BE2C (cell line): ENCODE measurements around the gene WBP1L.

ENCODE experiments used
- DNase-seq: peaks from one replicate; pipeline ENCODE4 v3.0.0-alpha.2; 2020
- H3K27me3 ChIP-seq: fragments of 250-450 bp; sonication (Bioruptor Pico); 2 replicates; pipeline ENCODE4 v1.5.1; 2020; ENCODE audit warnings: mild to moderate bottlenecking
- H3K36me3 ChIP-seq: fragments of 250-450 bp; sonication (Bioruptor Pico); 2 replicates; pipeline ENCODE4 v1.5.1; 2020; ENCODE audit warnings: mild to moderate bottlenecking
- H3K4me1 ChIP-seq: fragments of 250-450 bp; sonication (Bioruptor Pico); 2 replicates; pipeline ENCODE4 v1.5.1; 2020
- H3K4me3 ChIP-seq: 2 replicates; pipeline ENCODE4 v1.5.1; 2011; ENCODE audit warnings: low read depth, low read length
- H3K9me3 ChIP-seq: fragments of 250-450 bp; sonication (Bioruptor Pico); 2 replicates; pipeline ENCODE4 v1.5.1; 2020
- CTCF ChIP-seq: IDR thresholded peaks from 2 replicates; pipeline ENCODE4 v1.5.1; 2012; ENCODE audit warnings: mild to moderate bottlenecking, low read depth, low read length

The WBP1L gene

GRCh38 chr10:102729029-102730026, 14.4 kb upstream of the WBP1L start:
- Histone ChIP-seq H3K36me3 (peaks cover 43% of the 10 kb centered on the region), H3K4me3 (no peak overlapping the region), H3K9me3 (no peaks in the 10 kb centered on the region), H3K4me1 (no peaks in the 10 kb centered on the region), H3K27me3 (no peaks in the 10 kb centered on the region)
- DNase-seq: peak; percentile 88
- TF ChIP-seq CTCF: peak; percentile 83

GRCh38 chr10:102731222-102731800, 12.4 kb upstream of the WBP1L start:
- H3K27me3 ChIP-seq: no peaks in the 10 kb centered on the region
- no peaks in the 10 kb centered on the region for H3K9me3 ChIP-seq
- H3K4me3 ChIP-seq: no peak overlapping the region
- TF ChIP-seq CTCF: no peak
- peak; percentile 23 for DNase-seq
- H3K4me1 ChIP-seq: no peaks in the 10 kb centered on the region
- peaks cover 43% of the 10 kb centered on the region for H3K36me3 ChIP-seq

- Histone ChIP-seq H3K36me3 (peaks cover 36% of the 10 kb centered on the region), H3K9me3 (no peaks in the 10 kb centered on the region), H3K4me1 (no peaks in the 10 kb centered on the region), H3K27me3 (no peaks in the 10 kb centered on the region), H3K4me3 (no peak overlapping the region)
- TF ChIP-seq CTCF: no peak
- DNase-seq: no peak
Measured at GRCh38 chr10:102732661-102733060, 11.1 kb upstream of the WBP1L start.

GRCh38 chr10:102735065-102735562, 8.6 kb upstream of the WBP1L start:
- DNase-seq: no peak
- Histone ChIP-seq H3K4me3 (no peak overlapping the region), H3K4me1 (no peaks in the 10 kb centered on the region), H3K36me3 (peaks cover 24% of the 10 kb centered on the region), H3K27me3 (no peaks in the 10 kb centered on the region), H3K9me3 (no peaks in the 10 kb centered on the region)
- TF ChIP-seq CTCF: no peak

GRCh38 chr10:102738692-102739121, 5.0 kb upstream of the WBP1L start:
- DNase-seq: no peak
- no peaks in the 10 kb centered on the region for H3K27me3 ChIP-seq
- no peak for TF ChIP-seq CTCF
- no peak overlapping the region for H3K4me3 ChIP-seq
- H3K9me3 ChIP-seq: no peaks in the 10 kb centered on the region
- H3K4me1 ChIP-seq: no peaks in the 10 kb centered on the region
- peaks cover 5% of the 10 kb centered on the region; the same call in 1 of the 2 replicates for H3K36me3 ChIP-seq

GRCh38 chr10:102740229-102740628, 3.5 kb upstream of the WBP1L start:
- Histone ChIP-seq H3K4me3 (no peak overlapping the region), H3K9me3 (no peaks in the 10 kb centered on the region), H3K36me3 (peaks cover 5% of the 10 kb centered on the region; the same call in 1 of the 2 replicates), H3K4me1 (no peaks in the 10 kb centered on the region), H3K27me3 (no peaks in the 10 kb centered on the region)
- no peak for TF ChIP-seq CTCF
- no peak for DNase-seq
